ENCODE results near the gene BACH2. TPM values are rescaled to one million over a fixed set of nuclear protein-coding genes. Genes with fewer than 3 reads are reported as not detected.

The BACH2 gene
- total RNA-seq, 1 donor from 2014 or later: 3.9 TPM

DNA sequence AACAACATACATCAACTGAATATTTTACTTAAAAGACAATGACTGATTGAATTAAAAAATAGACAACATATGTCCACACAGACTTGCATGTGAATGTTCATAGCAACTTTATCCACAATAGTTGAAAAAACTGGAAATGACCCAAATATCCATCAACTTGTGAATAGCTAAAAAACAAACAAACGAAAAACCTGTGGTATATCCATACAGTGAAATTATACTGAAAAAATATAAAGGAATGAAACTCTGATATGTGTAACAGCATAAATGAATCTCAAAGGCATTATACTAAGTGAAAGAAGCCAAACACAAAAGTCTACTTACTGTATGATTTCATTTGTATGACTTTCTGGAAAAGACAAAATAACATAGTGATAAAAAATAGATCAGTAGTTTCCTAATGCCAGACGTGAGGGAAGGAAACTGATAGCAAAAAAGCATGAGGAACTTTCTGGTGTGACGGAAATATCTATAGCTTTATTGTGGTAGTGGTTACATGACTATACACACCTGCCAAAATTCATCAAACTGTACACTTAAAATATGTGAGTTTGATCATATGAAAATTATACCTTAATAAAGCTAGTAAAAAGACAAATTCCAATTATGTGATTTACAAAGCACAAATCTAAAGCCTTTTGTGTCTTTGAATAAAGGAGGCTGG lies 123.2 kb downstream of the BACH2 start:
- H3K4me2 ChIP-seq: no peak overlapping the region
- Mint-ChIP-seq H3K36me3 (peaks cover 14% of the 10 kb centered on the region), H3K4me1 (peaks cover 29% of the 10 kb centered on the region), H3K4me3 (no peak overlapping the region), H3K27me3 (ENCODE audit: insufficient read depth, low read depth) (no peaks in the 10 kb centered on the region), H3K27ac (no peak overlapping the region), H3K9me3 (peaks cover 21% of the 10 kb centered on the region)
- no peak for DNase-seq (ENCODE audit: low spot score)
- H3K9ac ChIP-seq: no peak overlapping the region
- H3K9me3 ChIP-seq (ENCODE audit: low read depth): no peaks in the 10 kb centered on the region
- peaks cover 6% of the 10 kb centered on the region for H4K20me1 ChIP-seq (ENCODE audit: low read depth)
- no peak overlapping the region for H2AFZ ChIP-seq (replicated peaks)
- peaks cover 4% of the 10 kb centered on the region for H3K36me3 ChIP-seq
- no peak overlapping the region for H3K27ac ChIP-seq
- TF ChIP-seq EZH2phosphoT487 (IDR thresholded peaks at IDR 0.05): no peak
- no peak for TF ChIP-seq EZH2 (IDR thresholded peaks at IDR 0.05)
- TF ChIP-seq, protein P1, sequence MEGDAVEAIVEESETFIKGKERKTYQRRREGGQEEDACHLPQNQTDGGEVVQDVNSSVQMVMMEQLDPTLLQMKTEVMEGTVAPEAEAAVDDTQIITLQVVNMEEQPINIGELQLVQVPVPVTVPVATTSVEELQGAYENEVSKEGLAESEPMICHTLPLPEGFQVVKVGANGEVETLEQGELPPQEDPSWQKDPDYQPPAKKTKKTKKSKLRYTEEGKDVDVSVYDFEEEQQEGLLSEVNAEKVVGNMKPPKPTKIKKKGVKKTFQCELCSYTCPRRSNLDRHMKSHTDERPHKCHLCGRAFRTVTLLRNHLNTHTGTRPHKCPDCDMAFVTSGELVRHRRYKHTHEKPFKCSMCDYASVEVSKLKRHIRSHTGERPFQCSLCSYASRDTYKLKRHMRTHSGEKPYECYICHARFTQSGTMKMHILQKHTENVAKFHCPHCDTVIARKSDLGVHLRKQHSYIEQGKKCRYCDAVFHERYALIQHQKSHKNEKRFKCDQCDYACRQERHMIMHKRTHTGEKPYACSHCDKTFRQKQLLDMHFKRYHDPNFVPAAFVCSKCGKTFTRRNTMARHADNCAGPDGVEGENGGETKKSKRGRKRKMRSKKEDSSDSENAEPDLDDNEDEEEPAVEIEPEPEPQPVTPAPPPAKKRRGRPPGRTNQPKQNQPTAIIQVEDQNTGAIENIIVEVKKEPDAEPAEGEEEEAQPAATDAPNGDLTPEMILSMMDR (IDR thresholded peaks at IDR 0.05): no peak
- no peaks in the 10 kb centered on the region for H3K79me2 ChIP-seq (ENCODE audit: low read depth)
- no peak overlapping the region for H3K4me3 ChIP-seq
- peaks cover 8% of the 10 kb centered on the region for H3F3A ChIP-seq (ENCODE audit: low read depth)
- peaks cover 15% of the 10 kb centered on the region for H3K4me1 ChIP-seq
- no peaks in the 10 kb centered on the region for H3K27me3 ChIP-seq

DNA sequence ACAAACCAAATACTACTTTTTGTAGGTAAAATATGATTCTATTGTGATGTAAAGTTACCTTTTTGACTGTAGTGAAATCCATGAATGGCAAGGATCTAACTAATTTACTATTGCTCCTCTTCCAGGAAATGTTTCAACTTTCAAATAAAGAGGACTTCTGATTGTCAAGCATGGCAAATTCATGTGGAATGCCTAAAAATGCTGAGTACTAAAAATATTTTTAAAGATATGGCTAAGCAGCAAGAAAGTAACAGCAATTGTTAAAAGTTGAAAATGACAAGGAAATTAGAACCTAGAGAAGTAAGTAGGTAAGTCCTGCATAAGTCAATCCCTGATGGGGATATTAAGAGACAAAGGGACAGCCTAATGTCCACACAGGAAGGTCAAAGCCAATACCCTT lies 126.0 kb downstream of the BACH2 start:
- H3K4me1 ChIP-seq: peaks cover 15% of the 10 kb centered on the region
- H3K36me3 ChIP-seq: peaks cover 4% of the 10 kb centered on the region
- H2AFZ ChIP-seq (replicated peaks): no peak overlapping the region
- H3K27ac ChIP-seq: no peak overlapping the region
- no peak overlapping the region for H3K4me2 ChIP-seq
- Mint-ChIP-seq H3K27me3 (ENCODE audit: insufficient read depth, low read depth) (peaks cover 3% of the 10 kb centered on the region), H3K27ac (no peak overlapping the region), H3K9me3 (peaks cover 23% of the 10 kb centered on the region), H3K4me3 (no peak overlapping the region), H3K36me3 (peaks cover 14% of the 10 kb centered on the region), H3K4me1 (peaks cover 22% of the 10 kb centered on the region)
- no peak overlapping the region for H3K9ac ChIP-seq
- H3K4me3 ChIP-seq: no peak overlapping the region
- peaks cover 6% of the 10 kb centered on the region for H4K20me1 ChIP-seq (ENCODE audit: low read depth)
- no peaks in the 10 kb centered on the region for H3K9me3 ChIP-seq (ENCODE audit: low read depth)
- H3F3A ChIP-seq (ENCODE audit: low read depth): peaks cover 8% of the 10 kb centered on the region
- DNase-seq (ENCODE audit: low spot score): no peak
- no peaks in the 10 kb centered on the region for H3K79me2 ChIP-seq (ENCODE audit: low read depth)
- H3K27me3 ChIP-seq: no peaks in the 10 kb centered on the region
- TF ChIP-seq EZH2phosphoT487 (IDR thresholded peaks at IDR 0.05) (no peak), EZH2 (IDR thresholded peaks at IDR 0.05) (no peak)
- TF ChIP-seq, protein P1 (IDR thresholded peaks at IDR 0.05): no peak

DNA sequence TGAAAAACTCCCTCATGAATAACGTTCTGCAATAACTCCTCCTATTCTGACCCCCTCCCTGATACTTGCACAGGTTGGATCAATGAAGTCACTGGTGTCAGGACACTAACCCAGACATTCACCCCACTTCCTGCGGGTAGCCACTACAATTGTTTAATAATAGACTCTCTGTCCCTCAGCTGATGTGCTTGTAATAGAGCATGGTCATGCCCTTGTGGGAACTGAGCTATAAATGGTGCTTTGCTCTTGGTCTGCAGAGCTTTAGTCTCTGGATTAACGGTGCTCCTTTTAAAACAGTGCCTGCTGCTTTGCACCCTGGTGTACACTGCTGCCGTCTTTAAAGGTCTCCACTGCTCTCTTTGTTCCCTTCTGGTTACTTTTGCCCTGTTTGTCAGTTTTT lies 127.3 kb downstream of the BACH2 start:
- H3K27me3 Mint-ChIP-seq (ENCODE audit: insufficient read depth, low read depth): peaks cover 3% of the 10 kb centered on the region
- Histone ChIP-seq H3K9me3 (ENCODE audit: low read depth) (no peaks in the 10 kb centered on the region), H3K4me1 (peaks cover 15% of the 10 kb centered on the region), H3K4me2 (peak overlapping the region; percentile 65), H3K4me3 (no peak overlapping the region), H3K36me3 (peaks cover 4% of the 10 kb centered on the region), H2AFZ (replicated peaks) (no peak overlapping the region), H3K27ac (no peak overlapping the region), H4K20me1 (ENCODE audit: low read depth) (peaks cover 6% of the 10 kb centered on the region), H3K27me3 (no peaks in the 10 kb centered on the region), H3K9ac (no peak overlapping the region), H3K79me2 (ENCODE audit: low read depth) (no peaks in the 10 kb centered on the region), H3F3A (ENCODE audit: low read depth) (peaks cover 8% of the 10 kb centered on the region)
- TF ChIP-seq EZH2 (IDR thresholded peaks at IDR 0.05) (no peak), EZH2phosphoT487 (IDR thresholded peaks at IDR 0.05) (no peak)
- TF ChIP-seq, protein P1 (IDR thresholded peaks at IDR 0.05): no peak
- H3K36me3 Mint-ChIP-seq: peaks cover 14% of the 10 kb centered on the region
- no peak overlapping the region for H3K4me3 Mint-ChIP-seq
- peak; percentile 53 for DNase-seq (ENCODE audit: low spot score)
- peaks cover 22% of the 10 kb centered on the region for H3K4me1 Mint-ChIP-seq
- H3K9me3 Mint-ChIP-seq: peaks cover 23% of the 10 kb centered on the region
- peak overlapping the region; percentile 40 for H3K27ac Mint-ChIP-seq

Measured in neural progenitor cell (in vitro differentiated cells).